Neural cell (in vitro differentiated cells): Measurements from ENCODE around the gene CELF5. TPM values are rescaled to one million over a fixed set of nuclear protein-coding genes. Genes with fewer than 3 reads are reported as not detected.
A peak's percentile ranks its signal among the peaks of the same experiment; 100 is the strongest.

Experiments used
- H2AFZ ChIP-seq: fragments of 200-600, 300-800 bp; sonication (generic), shearing (Covaris generic); 2 replicates; pipeline ENCODE4 v1.6.0; 2014; ENCODE audit warnings: low read depth, mild to moderate bottlenecking, antibody characterized with exemption, low read length, moderate library complexity
- H3F3A ChIP-seq: fragments of 200-600 bp; shearing (Covaris generic); 2 replicates; pipeline ENCODE4 v1.6.1; 2016; ENCODE audit warnings: mild to moderate bottlenecking, moderate library complexity, mixed read lengths, antibody characterized with exemption, low read length; ENCODE audit not compliant: insufficient read depth, poor library complexity, severe bottlenecking
- H3K27ac ChIP-seq: fragments of 200-600, 300-800 bp; sonication (generic), shearing (Covaris generic); 2 replicates; pipeline ENCODE4 v1.5.1; 2014; ENCODE audit warnings: mild to moderate bottlenecking, low read length, moderate library complexity
- H3K27me3 ChIP-seq: fragments of 300-800, 200-600 bp; sonication (generic), shearing (Covaris generic); 2 replicates; pipeline ENCODE4 v1.6.0; 2014; ENCODE audit warnings: mild to moderate bottlenecking, low read depth, low read length, moderate library complexity; ENCODE audit not compliant: insufficient read depth
- H3K36me3 ChIP-seq: fragments of 300-800, 200-600 bp; sonication (generic), shearing (Covaris generic); 2 replicates; pipeline ENCODE4 v1.5.1; 2014; ENCODE audit warnings: mild to moderate bottlenecking, antibody characterized with exemption, low read length, moderate library complexity; ENCODE audit not compliant: insufficient read depth
- H3K4me2 ChIP-seq: fragments of 300-800, 200-600 bp; sonication (generic), shearing (Covaris generic); 2 replicates; pipeline ENCODE4 v1.6.0; 2014; ENCODE audit warnings: mild to moderate bottlenecking, low read length
- H3K4me3 ChIP-seq: fragments of 300-800, 200-600 bp; sonication (generic), shearing (Covaris generic); 2 replicates; pipeline ENCODE4 v1.5.1; 2014; ENCODE audit warnings: mild to moderate bottlenecking, low read length, moderate library complexity
- H3K79me2 ChIP-seq: fragments of 200-600 bp; shearing (Covaris generic); replicated peaks from 2 replicates; pipeline ENCODE4 v1.6.0; 2014; ENCODE audit warnings: mild to moderate bottlenecking, low read length, moderate library complexity; ENCODE audit not compliant: insufficient read depth
- H3K9ac ChIP-seq: fragments of 300-800, 200-600 bp; sonication (generic), shearing (Covaris generic); 2 replicates; pipeline ENCODE4 v1.6.1; 2016; ENCODE audit warnings: mild to moderate bottlenecking, low read length, mixed read lengths
- H3K9me2 ChIP-seq: fragments of 200-600 bp; shearing (Covaris generic); 2 replicates; pipeline ENCODE4 v1.6.1; 2016; ENCODE audit warnings: mild to moderate bottlenecking, low read length, mixed read lengths; ENCODE audit not compliant: insufficient read depth
- H3K9me3 ChIP-seq: fragments of 200-600, 300-800 bp; sonication (generic), shearing (Covaris generic); 2 replicates; pipeline ENCODE4 v1.6.1; 2016; ENCODE audit warnings: mild to moderate bottlenecking, mixed run types, low read length, moderate library complexity, mixed read lengths
- H4K20me1 ChIP-seq: fragments of 200-600 bp; shearing (Covaris generic); 2 replicates; pipeline ENCODE4 v1.6.1; 2016; ENCODE audit warnings: mild to moderate bottlenecking, mixed run types; ENCODE audit not compliant: insufficient read depth
- CTCF ChIP-seq: fragments of 450-650 bp; IDR thresholded peaks from 2 replicates; pipeline ENCODE4 v1.5.1; 2014; ENCODE audit warnings: antibody characterized with exemption, mild to moderate bottlenecking, moderate library complexity; ENCODE audit not compliant: poor library complexity, severe bottlenecking
- EP300 ChIP-seq: fragments of 450-650 bp; conservative IDR thresholded peaks from 2 replicates; pipeline ENCODE4 v1.6.1; 2014; ENCODE audit warnings: antibody characterized with exemption, mild to moderate bottlenecking, moderate library complexity; ENCODE audit not compliant: poor library complexity, severe bottlenecking
- EZH2 ChIP-seq: fragments of 200-600, 300-800 bp; shearing (Covaris generic), sonication (generic); IDR thresholded peaks from 2 replicates; pipeline ENCODE4 v1.6.1; 2014; ENCODE audit warnings: antibody characterized with exemption, low read length, borderline replicate concordance, mild to moderate bottlenecking; ENCODE audit not compliant: insufficient read depth, poor library complexity, severe bottlenecking
- MXI1 ChIP-seq: fragments of 450-650 bp; conservative IDR thresholded peaks from 2 replicates; pipeline ENCODE4 v1.6.1; 2014; ENCODE audit warnings: antibody characterized with exemption, mild to moderate bottlenecking; ENCODE audit not compliant: poor library complexity, severe bottlenecking
- POLR2AphosphoS5 ChIP-seq: IDR thresholded peaks from 2 replicates; pipeline ENCODE4 v1.6.1; 2012
- RAD21 ChIP-seq: fragments of 450-650 bp; conservative IDR thresholded peaks from 2 replicates; pipeline ENCODE4 v1.6.1; 2014; ENCODE audit warnings: antibody characterized with exemption, mild to moderate bottlenecking, moderate library complexity
- REST ChIP-seq: IDR thresholded peaks from 2 replicates; pipeline ENCODE4 v1.6.1; 2012; ENCODE audit warnings: borderline replicate concordance
- SMC3 ChIP-seq: fragments of 450-650 bp; conservative IDR thresholded peaks from 2 replicates; pipeline ENCODE4 v1.6.1; 2014; ENCODE audit warnings: antibody characterized with exemption, mild to moderate bottlenecking, moderate library complexity; ENCODE audit not compliant: poor library complexity
- TAF1 ChIP-seq: IDR thresholded peaks from 2 replicates; pipeline ENCODE4 v1.6.1; 2012; ENCODE audit warnings: low read depth
- polyA plus RNA-seq: library from polyadenylated mRNA; depleted of rRNA; stranded (reverse); fragments of >200 nt; gene quantifications from 2 replicates; pipeline ENCODE4 v1.2.3, GENCODE V29; 2014

Gene CELF5
- polyA plus RNA-seq, 1 donor from 2014 or later: 130 TPM

GRCh38 chr19:3274245-3274941, 49.9 kb downstream of the CELF5 start:
- Histone ChIP-seq H3K4me2 (peak overlapping the region; percentile 60), H3K9me3 (no peaks in the 10 kb centered on the region), H3K9me2 (no peaks in the 10 kb centered on the region), H3K4me3 (peak overlapping the region; percentile 68), H3K36me3 (no peaks in the 10 kb centered on the region), H4K20me1 (no peaks in the 10 kb centered on the region), H3K79me2 (peaks cover 38% of the 10 kb centered on the region), H3K9ac (peak overlapping the region; percentile 78), H3K27me3 (no peaks in the 10 kb centered on the region), H3K27ac (peak overlapping the region; percentile 95), H2AFZ (no peak overlapping the region), H3F3A (no peaks in the 10 kb centered on the region)
- TF ChIP-seq SMC3 (no peak), POLR2AphosphoS5 (no peak), EZH2 (no peak), MXI1 (no peak), EP300 (no peak), TAF1 (no peak), RAD21 (no peak), CTCF (no peak), REST (no peak)

GRCh38 chr19:3274942-3275582, 50.6 kb downstream of the CELF5 start:
- H3K9ac ChIP-seq: peak overlapping the region; percentile 78
- peak overlapping the region; percentile 95 for H3K27ac ChIP-seq
- peak overlapping the region; percentile 68 for H3K4me3 ChIP-seq

More at GRCh38 chr19:3274942-3275582, 50.6 kb downstream of the CELF5 start:
- TF ChIP-seq EZH2 (no peak), MXI1 (peak; percentile 50), SMC3 (peak; percentile 36), RAD21 (no peak), TAF1 (no peak), EP300 (peak; percentile 52), POLR2AphosphoS5 (peak; percentile 49), REST (no peak), CTCF (peak; percentile 75)
- H3K27me3 ChIP-seq: no peaks in the 10 kb centered on the region
- H2AFZ ChIP-seq: no peak overlapping the region
- peak overlapping the region; percentile 60 for H3K4me2 ChIP-seq
- H3K79me2 ChIP-seq: peaks cover 32% of the 10 kb centered on the region
- no peaks in the 10 kb centered on the region for H3K9me2 ChIP-seq
- H4K20me1 ChIP-seq: no peaks in the 10 kb centered on the region
- H3K36me3 ChIP-seq: no peaks in the 10 kb centered on the region
- H3F3A ChIP-seq: no peaks in the 10 kb centered on the region
- H3K9me3 ChIP-seq: no peaks in the 10 kb centered on the region
